NK-92 (cell line): ENCODE results near the gene RNF128.
"Not testable (repeated sequence)": the region's sequence is repeated elsewhere in the genome, so short reads cannot be mapped to it uniquely, and the experiment has no call there.

Experiments
- DNase-seq: peaks from one replicate; lab custom pipeline; 2025; ENCODE audit not compliant: unreplicated experiment; lab: John Stamatoyannopoulos, UW

RNF128 gene

DNA sequence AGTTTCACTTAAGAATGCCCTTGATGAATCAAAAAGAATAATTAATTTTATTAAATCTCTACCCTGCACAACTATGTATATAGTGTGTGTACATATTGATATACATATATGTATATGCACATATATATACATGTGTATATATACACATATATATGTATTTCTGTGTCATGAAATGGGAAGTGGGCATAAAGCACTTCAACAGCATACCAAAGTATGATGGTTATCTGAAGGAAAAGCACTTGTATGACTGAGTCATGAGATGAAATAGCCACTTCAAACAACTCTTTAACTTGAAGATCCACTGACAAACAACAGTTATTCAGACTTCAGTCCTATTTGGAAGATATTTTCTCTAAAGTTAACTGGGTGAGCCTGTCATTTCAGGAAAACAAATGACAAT is 16.3 kb downstream of the RNF128 start:
- no peak for DNase-seq

DNA sequence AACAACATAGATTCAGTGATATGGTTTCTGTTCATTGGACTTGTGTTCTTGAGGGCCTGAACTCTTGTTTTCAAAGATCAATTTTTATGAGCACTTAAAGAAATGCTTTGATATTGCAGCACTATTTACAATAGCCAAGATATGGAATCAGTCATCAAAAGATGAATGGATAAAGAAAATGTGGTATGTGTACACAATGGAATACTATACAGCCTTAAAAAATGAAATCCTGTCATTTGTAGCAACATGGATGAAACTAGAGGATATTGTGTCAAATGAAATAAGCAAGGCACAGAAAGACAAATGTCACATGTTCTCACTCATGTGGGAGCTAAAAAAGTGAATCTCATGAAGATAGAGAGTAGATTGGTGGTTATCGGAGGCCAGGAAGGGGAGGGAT is 21.9 kb downstream of the RNF128 start:
- no peak for DNase-seq

DNA sequence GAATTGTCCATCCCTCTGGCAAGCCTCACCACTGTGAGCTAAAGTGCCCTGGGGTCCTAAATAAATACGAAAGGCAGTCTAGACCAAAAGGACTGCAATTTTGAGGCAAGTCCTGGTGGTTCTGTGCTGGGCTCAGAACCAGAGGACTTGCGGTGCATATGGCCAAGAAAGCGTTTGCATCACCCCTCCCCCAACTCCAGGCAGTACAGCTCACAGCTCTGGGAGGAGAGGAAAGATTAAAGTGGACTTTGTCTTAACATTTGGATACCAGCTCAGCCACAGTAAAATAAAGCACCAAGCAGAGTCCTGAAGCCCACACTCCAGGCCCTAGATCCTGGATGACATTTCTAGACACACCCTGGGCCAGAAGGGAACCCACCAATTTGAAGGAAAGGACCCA is 24.9 kb downstream of the RNF128 start:
- DNase-seq, result no peak

DNA sequence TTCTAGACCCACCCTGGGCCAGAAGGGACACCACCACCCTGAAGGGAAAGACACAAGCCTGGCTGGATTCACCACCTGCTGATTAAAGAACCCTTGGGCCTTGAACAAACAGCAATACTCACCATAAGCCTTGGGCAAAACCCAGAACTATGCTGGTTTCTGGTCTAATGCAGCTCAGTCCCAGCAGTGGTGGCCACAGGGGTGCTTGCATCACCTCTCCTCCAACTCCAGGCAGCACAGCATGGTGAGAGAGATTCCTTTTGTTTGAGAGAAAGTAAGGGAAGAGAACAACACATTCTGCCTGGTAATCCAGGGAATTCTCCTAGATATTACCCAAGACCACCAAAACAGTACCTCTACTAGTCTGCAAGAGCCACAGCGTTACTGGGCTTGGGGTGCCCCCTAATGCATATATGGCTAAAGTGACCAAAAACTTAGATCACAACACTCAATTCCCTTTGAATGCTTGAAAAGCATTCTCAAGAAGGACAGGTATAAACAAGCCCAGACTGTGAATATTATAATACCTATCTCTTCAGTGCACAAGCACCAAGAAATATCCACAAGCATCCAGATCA is 25.7 kb downstream of the RNF128 start:
- DNase-seq, result no peak

DNA sequence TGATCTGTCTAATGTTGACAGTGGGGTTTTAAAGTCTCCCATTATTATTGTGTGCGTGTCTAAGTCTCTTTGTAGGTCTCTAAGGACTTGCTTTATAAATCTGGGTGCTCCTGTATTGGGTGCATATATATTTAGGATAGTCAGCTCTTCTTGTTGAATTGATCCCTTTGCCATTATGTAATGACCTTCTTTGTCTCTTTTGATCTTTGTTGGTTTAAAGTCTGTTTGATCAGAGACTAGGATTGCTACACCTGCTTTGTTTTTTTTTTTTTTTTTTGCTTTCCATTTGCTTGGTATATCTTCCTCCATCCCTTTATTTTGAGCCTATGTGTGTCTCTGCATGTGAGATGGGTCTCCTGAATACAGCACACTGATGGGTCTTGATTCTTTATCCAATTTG is 42.8 kb downstream of the RNF128 start:
- DNase-seq, result not testable (repeated sequence)

DNA sequence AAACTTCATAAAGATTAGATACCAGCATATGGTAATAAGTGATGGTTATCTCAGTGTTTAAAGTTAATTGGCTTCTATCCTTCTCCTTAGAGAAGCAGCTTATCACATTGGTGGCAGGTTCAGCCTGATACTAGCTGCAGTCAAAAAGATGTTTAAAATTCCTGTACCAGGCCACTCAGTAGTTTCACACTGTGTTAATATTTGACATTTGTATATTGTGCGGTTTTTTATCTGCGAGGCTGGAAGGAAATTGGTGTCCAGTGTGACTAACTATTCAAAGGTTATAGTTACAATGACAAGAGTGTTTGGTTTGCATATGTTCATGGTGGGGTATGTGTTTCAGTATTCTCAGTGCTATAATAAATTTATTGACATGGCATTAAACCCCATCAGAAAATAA is 48.5 kb downstream of the RNF128 start:
- no peak for DNase-seq

DNA sequence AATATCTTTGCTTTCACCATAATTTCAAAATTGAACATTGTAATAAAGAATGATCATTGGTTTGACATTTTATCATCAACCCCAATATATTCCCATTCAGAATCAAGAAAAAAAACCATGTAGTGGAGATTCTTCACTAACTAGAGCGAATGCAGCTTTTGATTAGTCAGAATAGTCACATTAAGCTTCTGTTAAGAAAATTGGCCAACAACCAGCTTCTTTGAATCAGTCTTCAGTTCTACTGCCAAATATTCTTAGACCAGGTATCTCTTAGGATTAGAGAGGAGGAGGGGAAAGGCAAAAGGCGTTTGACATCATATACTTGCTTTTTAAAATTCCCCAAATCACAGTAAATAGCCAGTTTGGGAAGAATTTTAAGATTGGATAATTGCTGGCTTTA is 53.8 kb downstream of the RNF128 start:
- DNase-seq, result no peak

DNA sequence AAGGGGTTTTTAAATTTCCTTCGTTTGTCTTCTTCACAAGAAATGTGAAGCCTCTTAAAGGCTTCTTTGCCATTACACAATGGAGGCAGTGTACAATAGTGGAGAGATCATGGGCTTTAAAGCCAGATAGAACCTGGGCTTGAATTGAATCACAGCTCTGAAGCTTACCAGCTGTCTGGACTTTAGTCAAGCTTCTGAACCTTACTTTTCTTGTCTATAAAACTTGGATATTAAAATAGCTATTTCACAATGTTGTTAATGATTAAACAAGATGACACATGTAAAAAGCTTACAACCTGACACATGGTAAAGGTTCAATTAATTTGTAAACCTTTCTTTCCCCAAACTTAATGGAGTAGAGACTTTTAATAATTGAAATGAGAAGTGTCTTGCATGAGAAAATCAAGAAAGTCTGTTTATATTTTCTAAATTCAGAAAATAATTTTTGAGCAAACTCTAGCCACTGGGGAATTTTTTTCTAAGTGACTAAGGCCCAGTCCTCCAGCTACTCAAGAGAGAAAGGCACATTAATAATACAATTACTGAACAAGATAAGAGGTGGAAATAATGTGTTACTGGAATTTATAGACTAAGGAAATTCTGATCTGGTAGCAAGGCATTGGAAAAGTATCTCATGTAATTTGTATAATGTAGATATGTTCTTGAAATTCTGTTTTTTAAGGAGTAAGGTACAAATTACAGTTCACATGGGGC is 54.3 kb downstream of the RNF128 start:
- no peak for DNase-seq

DNA sequence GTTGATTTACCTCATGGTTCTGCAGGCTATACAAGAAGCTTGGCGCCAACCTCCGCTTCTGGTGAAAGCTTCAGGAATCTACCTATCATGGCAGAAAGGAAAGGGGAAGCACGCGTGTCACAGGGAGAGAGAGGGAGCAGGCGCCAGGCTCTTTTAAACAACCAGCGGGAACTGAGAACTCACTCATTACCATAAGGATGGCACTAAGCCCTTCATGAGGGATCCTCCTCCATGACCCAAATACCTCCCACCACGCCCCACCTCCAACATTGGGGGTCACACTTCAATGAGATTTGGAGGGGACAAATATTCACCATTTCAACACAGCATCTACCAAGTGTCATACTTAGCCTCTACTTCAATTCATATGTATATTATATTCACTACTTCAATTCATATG is 57.2 kb downstream of the RNF128 start:
- DNase-seq, result no peak

DNA sequence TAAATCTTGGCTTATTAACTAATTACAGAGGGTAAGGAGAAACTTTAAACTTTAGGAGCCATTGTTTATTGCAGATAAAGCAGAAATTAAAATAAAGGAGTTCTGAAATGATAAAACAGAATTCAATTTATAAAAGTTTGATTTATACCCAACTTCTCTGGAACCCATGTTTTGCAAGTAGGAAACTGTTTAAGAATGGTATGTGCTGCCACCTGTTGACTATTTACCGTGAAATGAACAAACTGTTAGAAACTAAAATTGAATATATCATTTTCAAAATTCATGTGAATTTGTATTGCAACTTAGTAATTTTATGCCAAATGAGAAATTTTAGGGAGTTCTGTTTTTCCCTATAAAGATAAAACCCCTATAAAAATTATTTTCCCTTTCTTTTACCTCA is 65.0 kb downstream of the RNF128 start:
- DNase-seq, result no peak

DNA sequence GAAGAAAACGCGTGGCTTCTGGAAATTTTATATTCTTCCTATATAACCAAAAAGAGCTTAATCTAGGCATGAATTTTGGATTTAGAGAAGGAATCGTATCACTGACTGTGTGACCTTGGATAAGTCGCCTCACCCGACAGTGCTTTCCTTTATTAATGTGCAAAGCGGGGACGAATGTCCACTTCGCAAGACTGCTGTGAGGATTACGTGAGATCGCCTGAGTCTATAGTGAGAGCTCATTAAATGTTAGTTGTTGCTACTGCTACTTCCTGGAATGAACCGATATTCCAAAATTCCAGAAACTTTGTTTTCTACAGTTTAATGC is 75.5 kb downstream of the RNF128 start:
- no peak for DNase-seq

DNA sequence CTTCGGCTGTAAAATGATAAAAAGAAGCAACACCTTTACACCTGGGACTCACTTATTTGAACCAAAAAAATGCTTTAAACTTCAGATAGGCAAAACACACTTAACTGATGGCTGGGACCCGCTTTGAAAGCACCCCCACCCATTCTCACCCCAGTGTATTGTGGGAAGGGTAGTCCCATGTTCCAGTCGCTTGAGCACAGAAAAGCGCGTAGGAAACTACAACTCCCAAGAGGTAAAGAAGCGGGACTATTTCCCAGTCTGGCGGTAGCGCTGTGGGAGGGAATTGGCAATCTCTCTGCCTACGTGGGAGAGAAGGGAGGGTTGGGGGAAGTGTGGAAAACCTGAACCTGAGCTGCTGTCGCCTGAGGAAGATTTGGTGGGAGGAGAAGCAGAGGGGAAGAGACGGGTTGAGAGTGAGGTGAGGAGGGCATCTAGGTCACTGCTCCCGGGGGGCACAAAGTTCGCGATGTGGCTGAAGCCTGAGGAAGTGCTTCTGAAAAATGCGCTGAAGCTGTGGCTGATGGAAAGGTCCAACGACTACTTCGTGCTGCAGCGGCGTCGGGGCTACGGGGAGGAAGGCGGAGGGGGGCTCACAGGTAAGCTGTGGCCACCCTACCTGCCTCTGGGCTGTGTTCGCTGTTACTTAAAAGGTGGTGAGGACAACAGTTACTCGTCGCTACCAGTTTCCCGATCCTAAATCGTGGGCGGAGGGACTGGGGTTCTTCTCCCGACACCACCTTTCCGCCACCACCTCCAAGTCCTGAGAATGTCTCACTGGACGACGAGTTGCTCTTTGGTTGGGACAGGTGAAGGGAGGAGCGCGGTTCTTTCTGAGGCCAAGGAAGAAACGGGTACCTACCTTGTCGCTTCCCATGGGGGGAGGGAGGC is 76.1 kb downstream of the RNF128 start, which contains the start of gene TBC1D8B:
Gene TBC1D8B (plus strand): TSS at position 286 of the 888 bp plus-strand sequence. CDS start 181 bp downstream, at position 467.
- no peak for DNase-seq

DNA sequence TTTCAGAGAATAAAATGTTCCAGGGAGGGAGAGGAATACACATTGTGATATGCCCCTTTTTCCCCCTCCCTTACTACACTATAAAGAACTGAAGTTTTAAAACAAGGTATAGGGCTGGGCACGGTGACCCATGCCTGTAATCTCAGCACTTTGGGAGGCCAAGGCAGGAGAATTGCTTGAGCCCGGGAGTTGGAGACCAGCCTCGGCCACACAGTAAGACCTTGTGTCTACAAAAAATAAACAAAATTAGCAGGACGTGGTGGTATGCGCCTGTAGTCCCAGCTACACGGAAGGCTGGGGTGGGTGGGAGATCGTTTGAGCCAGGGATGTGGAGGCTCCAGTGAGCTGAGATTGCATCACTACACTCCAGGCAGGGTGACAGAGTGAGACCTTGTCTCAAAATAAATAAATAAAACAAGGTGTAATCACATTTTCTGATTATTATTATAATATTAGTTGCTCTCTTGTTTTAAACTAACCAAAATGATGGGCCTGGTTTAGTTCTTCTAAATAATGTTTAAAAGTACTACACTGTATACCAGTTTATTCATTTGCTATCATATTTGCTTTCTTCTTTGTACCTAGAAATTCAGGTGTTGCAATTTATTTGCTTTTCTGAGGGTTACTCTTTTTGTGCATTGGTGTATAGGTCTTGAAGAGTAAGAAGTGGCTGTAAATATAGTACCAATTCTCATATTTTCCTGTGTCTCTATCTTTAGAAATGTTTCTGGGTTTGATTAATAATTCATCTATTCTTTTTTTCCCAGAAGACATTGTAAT is 84.8 kb downstream of the RNF128 start:
- no peak for DNase-seq

DNA sequence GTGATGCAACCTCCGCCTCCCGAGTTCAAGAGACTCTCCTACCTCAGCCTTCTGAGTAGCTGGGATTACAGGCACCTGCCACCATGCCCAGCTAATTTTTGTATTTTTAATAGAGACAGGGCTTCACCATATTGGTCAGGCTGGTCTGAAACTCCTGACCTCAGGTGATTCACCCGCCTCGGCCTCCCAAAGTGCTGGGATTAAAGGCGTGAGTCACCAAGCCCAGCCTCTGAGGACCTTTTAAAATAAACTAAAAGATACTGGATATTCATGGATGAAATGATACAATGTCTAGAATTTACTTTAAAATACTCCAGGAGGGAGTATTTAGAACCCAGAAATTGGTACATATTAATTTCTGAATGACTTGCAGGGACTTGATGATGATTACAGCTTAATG is 86.4 kb downstream of the RNF128 start:
- DNase-seq, result not testable (repeated sequence)

DNA sequence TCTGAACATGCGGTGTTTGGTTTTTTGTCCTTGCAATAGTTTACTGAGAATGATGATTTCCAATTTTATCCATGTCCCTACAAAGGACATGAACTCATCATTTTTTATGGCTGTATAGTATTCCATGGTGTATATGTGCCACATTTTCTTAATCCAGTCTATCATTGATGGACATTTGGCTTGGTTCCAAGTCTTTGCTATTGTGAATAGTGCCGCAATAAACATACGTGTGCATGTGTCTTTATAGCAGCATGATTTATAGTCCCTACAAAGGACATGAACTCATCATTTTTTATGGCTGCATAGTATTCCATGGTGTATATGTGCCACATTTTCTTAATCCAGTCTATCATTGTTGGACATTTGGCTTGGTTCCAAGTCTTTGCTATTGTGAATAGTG is 87.6 kb downstream of the RNF128 start:
- DNase-seq, result not testable (repeated sequence)
